Smooth muscle cell (in vitro differentiated cells): ENCODE data around the gene GRIK2. TPM values are rescaled to one million over a fixed set of nuclear protein-coding genes. Genes with fewer than 3 reads are reported as not detected.

ENCODE experiments used
- DNase-seq: peaks from one replicate; lab custom pipeline; 2025; ENCODE audit not compliant: unreplicated experiment; lab: John Stamatoyannopoulos, UW
- H2AFZ ChIP-seq: fragments of 200-600 bp; sonication (generic); 2 replicates; pipeline ENCODE4 v1.6.0; 2016; ENCODE audit warnings: antibody characterized with exemption, low read depth, mild to moderate bottlenecking
- H3F3A ChIP-seq: fragments of 200-600 bp; sonication (generic); 2 replicates; pipeline ENCODE4 v1.6.0; 2017; ENCODE audit warnings: antibody characterized with exemption, low read depth
- H3K27ac ChIP-seq: fragments of 200-600 bp; sonication (generic); 2 replicates; pipeline ENCODE4 v1.5.1; 2016; ENCODE audit warnings: low read depth, mild to moderate bottlenecking
- H3K27me3 ChIP-seq: fragments of 200-600 bp; sonication (generic); 2 replicates; pipeline ENCODE4 v1.6.1; 2016; ENCODE audit warnings: low read depth, mild to moderate bottlenecking
- H3K36me3 ChIP-seq: fragments of 200-600 bp; sonication (generic); 2 replicates; pipeline ENCODE4 v1.5.1; 2016; ENCODE audit warnings: low read depth
- H3K4me1 ChIP-seq: fragments of 200-600 bp; sonication (generic); 2 replicates; pipeline ENCODE4 v1.5.1; 2016; ENCODE audit warnings: low read depth
- H3K4me2 ChIP-seq: fragments of 200-600 bp; sonication (generic); 2 replicates; pipeline ENCODE4 v1.6.0; 2016; ENCODE audit warnings: mild to moderate bottlenecking
- H3K4me3 ChIP-seq: fragments of 200-600 bp; sonication (generic); 2 replicates; pipeline ENCODE4 v1.5.1; 2016; ENCODE audit warnings: mild to moderate bottlenecking
- H3K79me2 ChIP-seq: fragments of 200-600 bp; sonication (generic); 2 replicates; pipeline ENCODE4 v1.6.0; 2016; ENCODE audit warnings: low read depth, mild to moderate bottlenecking
- H3K9ac ChIP-seq: fragments of 200-600 bp; sonication (generic); 2 replicates; pipeline ENCODE4 v1.6.0; 2016; ENCODE audit warnings: low read depth
- H3K9me3 ChIP-seq: fragments of 200-600 bp; sonication (generic); replicated peaks from 2 replicates; pipeline ENCODE4 v1.5.1; 2016; ENCODE audit warnings: low read depth
- H4K20me1 ChIP-seq: fragments of 200-600 bp; sonication (generic); 2 replicates; pipeline ENCODE4 v1.6.0; 2016; ENCODE audit warnings: low read depth
- WGBS: methylation state at CpG from one replicate; pipeline ENCODE4 v1.1.7; 2016; ENCODE audit warnings: low lambda C conversion rate; 5-methylcytosine and 5-hydroxymethylcytosine counted together
- polyA plus RNA-seq: library from polyadenylated mRNA; unstranded; fragments of >200 nt; fragmentation: Nextera tagmentation; extraction: Ambion mirVana; gene quantifications from 2 replicates; pipeline ENCODE4 v1.2.1, GENCODE V29; 2016
- total RNA-seq: library from RNA; depleted of rRNA; stranded (reverse); fragments of >200 nt; gene quantifications from 2 replicates; pipeline ENCODE4 v1.2.3, GENCODE V29; 2014
- TF ChIP-seq, protein P1 (sequence below): fragments of 200-600 bp; sonication (generic); IDR thresholded peaks from 2 replicates; pipeline ENCODE4 v1.5.1; 2017; ENCODE audit warnings: borderline replicate concordance, mild to moderate bottlenecking, antibody characterized with exemption; ENCODE audit not compliant: insufficient read depth, poor library complexity, severe bottlenecking

The GRIK2 gene
- total and polyA plus RNA-seq, 2 experiments from 2014 or later, result 10.0 to 23.6 TPM

DNA sequence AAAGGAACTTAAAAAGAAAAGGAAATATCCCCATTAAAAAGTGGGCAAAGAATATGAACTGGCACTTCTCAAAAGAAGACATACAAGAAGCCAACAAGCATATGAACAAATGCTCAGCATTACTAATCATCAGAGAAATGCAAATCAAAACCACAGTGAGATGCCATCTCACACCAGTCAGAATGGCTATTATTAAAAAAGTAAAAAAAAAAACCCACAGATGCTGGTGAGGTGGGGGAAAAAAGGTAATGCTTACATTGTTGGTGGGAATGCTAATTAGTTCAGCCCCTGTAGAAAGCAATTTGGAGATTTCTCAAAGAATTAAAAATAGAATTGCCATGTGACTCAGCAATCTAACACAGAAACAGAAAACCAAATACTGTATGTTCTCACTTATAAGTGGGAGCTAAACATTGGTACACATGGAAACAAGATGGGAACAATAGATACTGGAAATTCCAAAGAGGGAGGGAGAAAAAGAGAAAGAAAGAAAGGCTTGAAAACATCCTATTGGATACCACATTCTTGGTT, 437.1 kb downstream of the GRIK2 start:
- Histone ChIP-seq H3F3A (no peaks in the 10 kb centered on the region), H4K20me1 (no peaks in the 10 kb centered on the region), H3K27ac (no peak overlapping the region), H3K4me2 (no peak overlapping the region), H3K36me3 (no peaks in the 10 kb centered on the region), H2AFZ (no peak overlapping the region), H3K9me3 (peaks cover 14% of the 10 kb centered on the region), H3K9ac (no peak overlapping the region), H3K4me1 (no peaks in the 10 kb centered on the region), H3K79me2 (no peaks in the 10 kb centered on the region), H3K4me3 (no peak overlapping the region), H3K27me3 (no peaks in the 10 kb centered on the region)
- no peak for DNase-seq
- TF ChIP-seq, protein P1, sequence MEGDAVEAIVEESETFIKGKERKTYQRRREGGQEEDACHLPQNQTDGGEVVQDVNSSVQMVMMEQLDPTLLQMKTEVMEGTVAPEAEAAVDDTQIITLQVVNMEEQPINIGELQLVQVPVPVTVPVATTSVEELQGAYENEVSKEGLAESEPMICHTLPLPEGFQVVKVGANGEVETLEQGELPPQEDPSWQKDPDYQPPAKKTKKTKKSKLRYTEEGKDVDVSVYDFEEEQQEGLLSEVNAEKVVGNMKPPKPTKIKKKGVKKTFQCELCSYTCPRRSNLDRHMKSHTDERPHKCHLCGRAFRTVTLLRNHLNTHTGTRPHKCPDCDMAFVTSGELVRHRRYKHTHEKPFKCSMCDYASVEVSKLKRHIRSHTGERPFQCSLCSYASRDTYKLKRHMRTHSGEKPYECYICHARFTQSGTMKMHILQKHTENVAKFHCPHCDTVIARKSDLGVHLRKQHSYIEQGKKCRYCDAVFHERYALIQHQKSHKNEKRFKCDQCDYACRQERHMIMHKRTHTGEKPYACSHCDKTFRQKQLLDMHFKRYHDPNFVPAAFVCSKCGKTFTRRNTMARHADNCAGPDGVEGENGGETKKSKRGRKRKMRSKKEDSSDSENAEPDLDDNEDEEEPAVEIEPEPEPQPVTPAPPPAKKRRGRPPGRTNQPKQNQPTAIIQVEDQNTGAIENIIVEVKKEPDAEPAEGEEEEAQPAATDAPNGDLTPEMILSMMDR, result no peak

DNA sequence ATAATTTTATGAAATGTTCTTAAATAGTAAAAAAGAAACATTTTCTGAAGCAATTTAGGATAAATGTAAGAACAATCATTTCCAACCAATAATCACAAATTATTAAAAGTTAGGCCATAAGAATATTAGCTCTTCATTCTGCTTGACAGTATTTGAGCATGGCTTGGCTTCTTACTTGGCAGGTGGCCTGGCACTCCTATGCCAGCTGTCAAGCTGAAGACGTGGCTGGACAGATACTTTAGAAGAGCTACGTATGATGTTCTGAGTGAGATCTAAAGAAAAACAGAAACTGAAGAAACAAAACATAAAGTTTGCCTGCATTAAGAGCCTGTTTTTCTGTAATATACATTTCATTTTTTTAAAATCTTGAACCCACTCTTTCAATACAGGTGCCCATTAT, 438.9 kb downstream of the GRIK2 start:
- H3K36me3 ChIP-seq, result no peaks in the 10 kb centered on the region
- H2AFZ ChIP-seq, result no peak overlapping the region
- no peaks in the 10 kb centered on the region for H3K4me1 ChIP-seq
- DNase-seq, result no peak
- WGBS, result 87% methylated on average over 2 of the region's 2 CpGs
- H3K9ac ChIP-seq, result no peak overlapping the region
- H3K27ac ChIP-seq, result no peak overlapping the region
- no peaks in the 10 kb centered on the region for H3K79me2 ChIP-seq
- no peak overlapping the region for H3K4me3 ChIP-seq
- TF ChIP-seq, protein P1, result no peak
- H3F3A ChIP-seq, result no peaks in the 10 kb centered on the region
- no peak overlapping the region for H3K4me2 ChIP-seq
- H4K20me1 ChIP-seq, result no peaks in the 10 kb centered on the region
- peaks cover 14% of the 10 kb centered on the region for H3K9me3 ChIP-seq
- no peaks in the 10 kb centered on the region for H3K27me3 ChIP-seq

DNA sequence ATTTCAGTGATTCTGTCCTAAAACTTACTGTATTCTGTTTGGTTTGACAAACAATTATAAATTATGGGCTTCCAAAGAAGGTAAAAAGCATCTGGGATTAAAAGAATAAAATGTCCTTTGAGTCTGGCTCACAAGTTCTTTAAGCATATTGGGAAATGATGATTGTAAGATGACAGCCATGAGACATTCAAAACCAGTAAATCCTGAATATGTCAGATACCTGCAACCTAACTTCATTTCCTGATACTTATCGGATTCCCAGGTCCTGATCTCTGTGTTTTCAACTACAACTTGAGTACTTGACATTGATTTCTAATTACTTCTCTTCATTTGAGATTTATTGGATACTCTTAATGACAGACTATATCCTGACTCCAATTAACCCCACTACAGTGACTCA, 446.6 kb downstream of the GRIK2 start:
- no peak overlapping the region for H3K27ac ChIP-seq
- TF ChIP-seq, protein P1, result no peak
- no peaks in the 10 kb centered on the region for H3K4me1 ChIP-seq
- no peak overlapping the region for H3K9ac ChIP-seq
- no peaks in the 10 kb centered on the region for H3K79me2 ChIP-seq
- H3K27me3 ChIP-seq, result no peaks in the 10 kb centered on the region
- WGBS, result 93% methylated on average over 1 of the region's 1 CpG
- no peak for DNase-seq
- no peak overlapping the region for H3K4me2 ChIP-seq
- no peaks in the 10 kb centered on the region for H4K20me1 ChIP-seq
- no peaks in the 10 kb centered on the region for H3K9me3 ChIP-seq
- H3K4me3 ChIP-seq, result no peak overlapping the region
- no peaks in the 10 kb centered on the region for H3F3A ChIP-seq
- H2AFZ ChIP-seq, result no peak overlapping the region
- H3K36me3 ChIP-seq, result no peaks in the 10 kb centered on the region

DNA sequence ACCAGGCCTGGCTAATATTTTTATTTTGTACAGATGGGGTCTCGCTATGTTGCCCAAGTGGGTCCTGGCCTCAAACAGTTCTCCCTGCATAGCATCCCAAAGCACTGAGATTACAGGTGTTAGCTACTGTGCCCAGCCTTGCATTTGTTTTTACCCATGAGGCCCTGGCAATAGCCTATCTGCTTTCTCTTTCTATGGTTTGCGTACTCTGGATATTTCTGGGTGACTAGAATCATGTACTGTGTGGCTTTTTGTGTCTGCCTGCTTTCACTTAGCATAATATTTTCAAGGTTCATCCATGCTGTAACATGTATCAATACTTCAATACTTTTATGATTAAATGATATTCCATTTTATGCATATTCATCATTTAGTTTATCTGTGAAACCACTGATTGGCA, 451.7 kb downstream of the GRIK2 start:
- H2AFZ ChIP-seq, result no peak overlapping the region
- no peaks in the 10 kb centered on the region for H3K36me3 ChIP-seq
- H4K20me1 ChIP-seq, result no peaks in the 10 kb centered on the region
- no peak overlapping the region for H3K4me3 ChIP-seq
- H3K9me3 ChIP-seq, result no peaks in the 10 kb centered on the region
- DNase-seq, result no peak
- no peaks in the 10 kb centered on the region for H3K4me1 ChIP-seq
- H3F3A ChIP-seq, result no peaks in the 10 kb centered on the region
- TF ChIP-seq, protein P1, result no peak
- no peak overlapping the region for H3K9ac ChIP-seq
- no peaks in the 10 kb centered on the region for H3K79me2 ChIP-seq
- no peaks in the 10 kb centered on the region for H3K27me3 ChIP-seq
- no peak overlapping the region for H3K27ac ChIP-seq
- no peak overlapping the region for H3K4me2 ChIP-seq
- 0% methylated on average over 2 of the region's 2 CpGs for WGBS
